Tibial nerve (tissue), 3 donors: Measurements from ENCODE around the gene CFAP221.

Experiments
- POLR2A ChIP-seq, 2 donors: fragments of 450-650 bp; IDR thresholded peaks; one replicate each; pipeline ENCODE4 v1.6.1; 2017; ENCODE audit warnings: antibody characterized with exemption in 2 of 2, mild to moderate bottlenecking in 2 of 2, moderate library complexity in 2 of 2
- TF ChIP-seq, protein P1 (sequence below), 5 experiments: fragments of 200-600 bp in 3 of 5; fragments of 450-650 bp in 2 of 5; sonication (generic) in 3 of 5; IDR thresholded peaks; one replicate each; pipeline ENCODE4 v1.5.1; 2016 to 2019; ENCODE audit warnings: antibody characterized with exemption in 5 of 5, mild to moderate bottlenecking in 3 of 5, moderate library complexity in 2 of 5

DNA sequence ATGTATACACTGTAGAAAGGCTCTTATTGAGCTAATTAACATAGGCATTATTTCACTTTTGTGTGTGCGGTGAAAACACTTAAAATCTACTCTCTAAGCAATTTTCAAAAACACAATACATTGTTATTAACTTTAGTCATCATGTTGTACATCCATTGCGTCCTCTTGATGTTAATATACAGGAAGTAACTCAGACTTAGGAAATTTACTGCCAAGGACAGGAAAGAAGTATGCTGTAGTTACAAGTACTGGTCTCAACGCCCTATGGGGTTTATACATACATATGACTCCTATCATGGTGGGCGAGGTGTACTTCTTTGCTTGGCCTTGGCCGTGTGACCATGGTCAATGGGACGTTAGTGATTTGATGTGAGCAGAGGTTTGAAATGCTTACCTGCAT lies 35.5 kb upstream of the CFAP221 start:
- TF ChIP-seq, protein P1, sequence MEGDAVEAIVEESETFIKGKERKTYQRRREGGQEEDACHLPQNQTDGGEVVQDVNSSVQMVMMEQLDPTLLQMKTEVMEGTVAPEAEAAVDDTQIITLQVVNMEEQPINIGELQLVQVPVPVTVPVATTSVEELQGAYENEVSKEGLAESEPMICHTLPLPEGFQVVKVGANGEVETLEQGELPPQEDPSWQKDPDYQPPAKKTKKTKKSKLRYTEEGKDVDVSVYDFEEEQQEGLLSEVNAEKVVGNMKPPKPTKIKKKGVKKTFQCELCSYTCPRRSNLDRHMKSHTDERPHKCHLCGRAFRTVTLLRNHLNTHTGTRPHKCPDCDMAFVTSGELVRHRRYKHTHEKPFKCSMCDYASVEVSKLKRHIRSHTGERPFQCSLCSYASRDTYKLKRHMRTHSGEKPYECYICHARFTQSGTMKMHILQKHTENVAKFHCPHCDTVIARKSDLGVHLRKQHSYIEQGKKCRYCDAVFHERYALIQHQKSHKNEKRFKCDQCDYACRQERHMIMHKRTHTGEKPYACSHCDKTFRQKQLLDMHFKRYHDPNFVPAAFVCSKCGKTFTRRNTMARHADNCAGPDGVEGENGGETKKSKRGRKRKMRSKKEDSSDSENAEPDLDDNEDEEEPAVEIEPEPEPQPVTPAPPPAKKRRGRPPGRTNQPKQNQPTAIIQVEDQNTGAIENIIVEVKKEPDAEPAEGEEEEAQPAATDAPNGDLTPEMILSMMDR (IDR thresholded peaks at IDR 0.05), result no peak
- TF ChIP-seq POLR2A (IDR thresholded peaks at IDR 0.05), result no peak
